Ovary (tissue), 3 donors: ENCODE measurements around the gene ACVR1.

Experiments
- CTCF ChIP-seq, 3 donors: fragments of 450-650 bp in 2 of 3; fragments of 200-600 bp in 1 of 3; IDR thresholded peaks; one replicate each; pipeline versions ENCODE4 v1.5.1 to v1.8.0; 2016 to 2022; ENCODE audit warnings: antibody characterized with exemption in 3 of 3, mild to moderate bottlenecking in 1 of 3
- EP300 ChIP-seq: sonication (generic); formaldehyde crosslinking; IDR thresholded peaks from one replicate; pipeline ENCODE4 v1.6.1; 2017; ENCODE audit warnings: antibody characterized with exemption
- POLR2A ChIP-seq: fragments of 450-650 bp; IDR thresholded peaks from one replicate; pipeline ENCODE4 v1.6.1; 2017; ENCODE audit warnings: antibody characterized with exemption, mild to moderate bottlenecking, moderate library complexity
- donor health status: DM: no; HTN: no; CAD: no.

DNA sequence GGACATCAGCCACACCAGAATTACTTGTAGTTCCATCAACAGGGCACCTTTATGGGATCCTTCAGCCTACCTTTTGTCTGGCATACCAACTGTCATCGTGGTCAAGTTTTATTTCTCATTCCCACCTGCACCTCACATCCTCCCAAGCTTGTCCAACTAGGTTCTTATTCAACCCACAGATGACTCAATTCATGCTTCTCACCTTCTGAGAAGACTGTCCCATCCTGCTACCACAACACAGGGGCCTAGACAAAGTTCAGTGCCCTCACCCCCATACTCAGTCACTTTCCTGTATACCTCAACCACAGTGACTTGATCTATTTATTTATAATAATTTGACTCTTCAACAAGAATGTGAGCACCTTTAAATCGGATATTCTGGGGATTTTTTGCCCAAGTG lies 133.1 kb downstream of the ACVR1 start:
- TF ChIP-seq CTCF (IDR thresholded peaks at IDR 0.05), result no peak
- TF ChIP-seq POLR2A, result no peak
- no peak for TF ChIP-seq EP300
